Bronchial epithelial cell (primary cell): ENCODE data around the gene ZNF714. TPM values are rescaled to one million over a fixed set of nuclear protein-coding genes. Genes with fewer than 3 reads are reported as not detected.

Experiments
- DNase-seq: peaks from one replicate; pipeline ENCODE4 v3.0.0-alpha.2; 2010; ENCODE audit warnings: low read depth
- FAIRE-seq: peaks from 2 replicates; lab custom pipeline; 2011; peaks lifted over from hg19 to GRCh38; lab: Jason Lieb, UNC
- H3K27me3 ChIP-seq: 2 replicates; pipeline ENCODE4 v1.5.1; 2011; ENCODE audit warnings: low read length; ENCODE audit not compliant: control insufficient read depth, insufficient read depth
- H3K36me3 ChIP-seq: 2 replicates; pipeline ENCODE4 v1.5.1; 2011; ENCODE audit warnings: low read length; ENCODE audit not compliant: control insufficient read depth, insufficient read depth
- H3K4me3 ChIP-seq: 2 replicates; pipeline ENCODE4 v1.5.1; 2011; ENCODE audit warnings: mild to moderate bottlenecking, low read depth, low read length, control low read depth
- total RNA-seq: library from RNA; depleted of rRNA; stranded (reverse); fragments of >200 nt; gene quantifications from 2 replicates; pipeline ENCODE4 v1.2.1, GENCODE V29; 2014
- TF ChIP-seq, protein P1 (sequence below): IDR thresholded peaks from 2 replicates; pipeline ENCODE4 v1.5.1; 2011; ENCODE audit warnings: mild to moderate bottlenecking, moderate library complexity, low read length, control low read depth, inconsistent platforms; ENCODE audit not compliant: insufficient read depth, severe bottlenecking

Gene ZNF714
- 3.7 and 7.3 TPM in 2 replicates for total RNA-seq

GRCh38 chr19:21082011-21082975 lies at the start of gene ZNF714:
ZNF714 (plus strand) TSS chr19:21082203; CDS start chr19:21098269, 16,066 bp downstream.
- H3K27me3 ChIP-seq, result no peaks in the 10 kb centered on the region
- H3K4me3 ChIP-seq, result peak within 1 kb of the TSS; percentile 56
- DNase-seq (peak; percentile 84), FAIRE-seq (peak; percentile 58)
- TF ChIP-seq, protein P1, sequence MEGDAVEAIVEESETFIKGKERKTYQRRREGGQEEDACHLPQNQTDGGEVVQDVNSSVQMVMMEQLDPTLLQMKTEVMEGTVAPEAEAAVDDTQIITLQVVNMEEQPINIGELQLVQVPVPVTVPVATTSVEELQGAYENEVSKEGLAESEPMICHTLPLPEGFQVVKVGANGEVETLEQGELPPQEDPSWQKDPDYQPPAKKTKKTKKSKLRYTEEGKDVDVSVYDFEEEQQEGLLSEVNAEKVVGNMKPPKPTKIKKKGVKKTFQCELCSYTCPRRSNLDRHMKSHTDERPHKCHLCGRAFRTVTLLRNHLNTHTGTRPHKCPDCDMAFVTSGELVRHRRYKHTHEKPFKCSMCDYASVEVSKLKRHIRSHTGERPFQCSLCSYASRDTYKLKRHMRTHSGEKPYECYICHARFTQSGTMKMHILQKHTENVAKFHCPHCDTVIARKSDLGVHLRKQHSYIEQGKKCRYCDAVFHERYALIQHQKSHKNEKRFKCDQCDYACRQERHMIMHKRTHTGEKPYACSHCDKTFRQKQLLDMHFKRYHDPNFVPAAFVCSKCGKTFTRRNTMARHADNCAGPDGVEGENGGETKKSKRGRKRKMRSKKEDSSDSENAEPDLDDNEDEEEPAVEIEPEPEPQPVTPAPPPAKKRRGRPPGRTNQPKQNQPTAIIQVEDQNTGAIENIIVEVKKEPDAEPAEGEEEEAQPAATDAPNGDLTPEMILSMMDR, result no peak
- no peaks in the 10 kb centered on the region for H3K36me3 ChIP-seq

- H3K36me3 ChIP-seq, result peaks cover 9% of the 10 kb centered on the region
- FAIRE-seq, result no peak
These were observed 37.0 kb upstream of the ZNF714 start for GRCh38 chr19:21045028-21045427.

GRCh38 chr19:21046489-21046888 lies 35.5 kb upstream of the ZNF714 start:
- no peak for DNase-seq
- TF ChIP-seq, protein P1, result no peak
- no peak for FAIRE-seq
- peaks cover 7% of the 10 kb centered on the region for H3K36me3 ChIP-seq
- no peak overlapping the region for H3K4me3 ChIP-seq
- H3K27me3 ChIP-seq, result no peaks in the 10 kb centered on the region

More at GRCh38 chr19:21045028-21045427, 37.0 kb upstream of the ZNF714 start:
- no peak for DNase-seq
- no peak overlapping the region for H3K4me3 ChIP-seq
- no peaks in the 10 kb centered on the region for H3K27me3 ChIP-seq
- TF ChIP-seq, protein P1, result no peak

- H3K4me3 ChIP-seq, result no peak overlapping the region
- TF ChIP-seq, protein P1, result no peak
- H3K36me3 ChIP-seq, result peaks cover 5% of the 10 kb centered on the region
- FAIRE-seq (no peak), DNase-seq (no peak)
- H3K27me3 ChIP-seq, result no peaks in the 10 kb centered on the region
These were observed 34.3 kb upstream of the ZNF714 start for GRCh38 chr19:21047716-21048115.

DNA sequence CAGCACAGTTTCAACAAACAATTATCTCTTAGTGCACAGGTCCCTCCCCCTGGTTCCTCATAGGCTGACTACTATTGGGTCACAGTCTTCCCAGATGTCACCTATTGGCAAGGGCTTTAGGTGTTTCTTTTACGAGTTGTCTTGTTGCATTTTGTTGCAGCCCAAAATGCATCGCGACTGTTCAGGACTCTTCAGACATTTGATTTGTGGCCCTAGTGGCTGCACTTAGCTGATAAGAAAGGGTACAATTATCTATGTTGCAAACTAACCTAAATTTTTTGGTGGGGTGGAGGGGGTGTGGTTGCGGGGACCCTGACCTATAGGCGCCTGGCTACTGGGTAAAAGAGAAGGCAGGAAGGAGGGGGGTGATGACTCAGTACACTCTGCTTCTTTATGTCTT lies 29.1 kb upstream of the ZNF714 start:
- DNase-seq, result no peak
- Histone ChIP-seq H3K4me3 (no peak overlapping the region), H3K27me3 (no peaks in the 10 kb centered on the region), H3K36me3 (peaks cover 9% of the 10 kb centered on the region)
- no peak for FAIRE-seq
- TF ChIP-seq, protein P1, result no peak
